Measurements from ENCODE around the gene CEP350.

The CEP350 gene

DNA sequence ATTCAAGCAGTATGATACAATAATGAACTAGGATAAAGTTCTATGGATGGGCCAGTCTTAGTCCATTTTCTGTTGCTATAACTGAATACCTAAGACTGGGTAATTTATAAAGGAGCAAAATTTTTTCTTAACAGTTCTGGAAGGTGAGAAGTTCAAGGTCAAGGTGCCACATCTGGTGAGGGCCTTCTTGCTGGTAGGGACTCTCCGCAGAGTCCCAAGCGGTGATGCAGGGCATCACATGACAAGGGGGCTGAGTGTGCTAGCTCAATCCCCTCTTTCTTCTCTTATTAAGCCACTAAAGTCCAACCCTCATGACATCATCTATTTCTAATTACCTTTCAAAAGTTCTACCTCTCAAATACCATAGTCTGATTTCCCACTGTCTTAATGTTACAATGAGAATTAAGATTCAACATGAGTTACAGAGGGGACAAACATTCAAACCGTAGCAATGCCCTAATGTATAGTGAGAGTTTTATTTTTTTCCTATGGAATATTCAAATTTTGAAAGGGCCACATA, 107.9 kb downstream of the CEP350 start:
- TF ChIP-seq, protein P1, sequence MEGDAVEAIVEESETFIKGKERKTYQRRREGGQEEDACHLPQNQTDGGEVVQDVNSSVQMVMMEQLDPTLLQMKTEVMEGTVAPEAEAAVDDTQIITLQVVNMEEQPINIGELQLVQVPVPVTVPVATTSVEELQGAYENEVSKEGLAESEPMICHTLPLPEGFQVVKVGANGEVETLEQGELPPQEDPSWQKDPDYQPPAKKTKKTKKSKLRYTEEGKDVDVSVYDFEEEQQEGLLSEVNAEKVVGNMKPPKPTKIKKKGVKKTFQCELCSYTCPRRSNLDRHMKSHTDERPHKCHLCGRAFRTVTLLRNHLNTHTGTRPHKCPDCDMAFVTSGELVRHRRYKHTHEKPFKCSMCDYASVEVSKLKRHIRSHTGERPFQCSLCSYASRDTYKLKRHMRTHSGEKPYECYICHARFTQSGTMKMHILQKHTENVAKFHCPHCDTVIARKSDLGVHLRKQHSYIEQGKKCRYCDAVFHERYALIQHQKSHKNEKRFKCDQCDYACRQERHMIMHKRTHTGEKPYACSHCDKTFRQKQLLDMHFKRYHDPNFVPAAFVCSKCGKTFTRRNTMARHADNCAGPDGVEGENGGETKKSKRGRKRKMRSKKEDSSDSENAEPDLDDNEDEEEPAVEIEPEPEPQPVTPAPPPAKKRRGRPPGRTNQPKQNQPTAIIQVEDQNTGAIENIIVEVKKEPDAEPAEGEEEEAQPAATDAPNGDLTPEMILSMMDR (IDR thresholded peaks at IDR 0.05), result no peak

GRCh38 chr1:180065408-180065807, 110.8 kb downstream of the CEP350 start:
- TF ChIP-seq, protein P1 (IDR thresholded peaks at IDR 0.05), result no peak

GRCh38 chr1:180066150-180066549, 111.5 kb downstream of the CEP350 start:
- TF ChIP-seq, protein P1 (IDR thresholded peaks at IDR 0.05), result no peak

GRCh38 chr1:180070286-180070685, 115.7 kb downstream of the CEP350 start:
- TF ChIP-seq, protein P1 (IDR thresholded peaks at IDR 0.05), result no peak

DNA sequence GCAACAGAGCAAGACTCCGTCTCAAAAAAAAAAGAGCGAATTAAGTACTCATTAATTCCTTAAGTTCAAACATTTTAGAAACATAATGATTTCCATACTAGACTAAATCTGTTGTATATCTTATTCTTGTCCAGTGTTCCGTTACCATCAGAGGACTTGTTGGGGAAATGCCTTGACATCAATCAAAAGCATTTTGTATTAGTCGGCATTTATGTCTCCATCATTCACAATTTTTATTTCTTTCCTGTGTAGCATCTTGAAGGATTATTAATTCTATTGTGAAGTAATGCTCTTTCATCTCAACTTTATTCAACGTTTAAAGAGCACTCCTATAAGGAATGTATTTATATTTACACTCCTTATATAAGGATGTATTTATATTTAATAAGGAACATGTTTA, 117.1 kb downstream of the CEP350 start:
- TF ChIP-seq, protein P1 (IDR thresholded peaks at IDR 0.05), result no peak

- TF ChIP-seq, protein P1 (IDR thresholded peaks at IDR 0.05), result no peak
Measured at GRCh38 chr1:180080439-180080838, 125.8 kb downstream of the CEP350 start.

GRCh38 chr1:180081474-180081873, 126.9 kb downstream of the CEP350 start:
- TF ChIP-seq, protein P1 (IDR thresholded peaks at IDR 0.05), result no peak

GRCh38 chr1:180083164-180083563, 128.6 kb downstream of the CEP350 start:
- TF ChIP-seq, protein P1 (IDR thresholded peaks at IDR 0.05), result no peak
